ENCODE measurements around the gene WNK1. TPM values are rescaled to one million over a fixed set of nuclear protein-coding genes. Genes with fewer than 3 reads are reported as not detected.
"Not testable (repeated sequence)": the region's sequence is repeated elsewhere in the genome, so short reads cannot be mapped to it uniquely, and the experiment has no call there.

The WNK1 gene
- total and polyA plus RNA-seq, 2 donors from 2014 or later: 40.2 to 173 TPM

- no peak for DNase-seq
- no peak overlapping the region for H3K9ac ChIP-seq (ENCODE audit: low read length in 3 of 3)
- H3K36me3 ChIP-seq (ENCODE audit: control insufficient read depth in 2 of 3, insufficient read depth in 3 of 3, low read length in 3 of 3): no peaks in the 10 kb centered on the region
- H3K9me3 ChIP-seq (ENCODE audit: control insufficient read depth in 2 of 3, insufficient read depth in 1 of 3, low read length in 3 of 3): no peaks in the 10 kb centered on the region
- no peak for TF ChIP-seq CTCF (IDR thresholded peaks at IDR 0.05; ENCODE audit: borderline replicate concordance, extremely low read depth, insufficient read depth)
- H3K27me3 ChIP-seq (ENCODE audit: control insufficient read depth, insufficient read depth, low read length): no peaks in the 10 kb centered on the region
- H3K4me3 ChIP-seq (ENCODE audit: low read length in 3 of 3): no peak overlapping the region
- FAIRE-seq: no peak
- peaks cover 0 to 4% (median 0%) of the 10 kb centered on the region in 3 donors for H3K4me1 ChIP-seq (ENCODE audit: control insufficient read depth in 2 of 3, insufficient read depth in 2 of 3, low read depth in 1 of 3, low read length in 3 of 3)
- H3K27ac ChIP-seq (ENCODE audit: low read depth in 2 of 2, low read length in 2 of 2): no peak overlapping the region
- intact Hi-C loops (cut with DNase I): no loop called here
Measured at GRCh38 chr12:785706-786105, 33.3 kb downstream of the WNK1 start.

GRCh38 chr12:788288-788687, 35.9 kb downstream of the WNK1 start:
- H3K27ac ChIP-seq (ENCODE audit: low read depth in 2 of 2, low read length in 2 of 2): no peak overlapping the region
- H3K4me3 ChIP-seq (ENCODE audit: low read length in 3 of 3): no peak overlapping the region
- DNase-seq (no peak), FAIRE-seq (no peak)
- intact Hi-C loops (cut with DNase I): no loop called here
- H3K4me1 ChIP-seq (ENCODE audit: control insufficient read depth in 2 of 3, insufficient read depth in 2 of 3, low read depth in 1 of 3, low read length in 3 of 3): no peaks in the 10 kb centered on the region
- TF ChIP-seq CTCF (IDR thresholded peaks at IDR 0.05; ENCODE audit: borderline replicate concordance, extremely low read depth, insufficient read depth): no peak
- H3K27me3 ChIP-seq (ENCODE audit: control insufficient read depth, insufficient read depth, low read length): no peaks in the 10 kb centered on the region
- H3K36me3 ChIP-seq (ENCODE audit: control insufficient read depth in 2 of 3, insufficient read depth in 3 of 3, low read length in 3 of 3): no peaks in the 10 kb centered on the region
- no peak overlapping the region for H3K9ac ChIP-seq (ENCODE audit: low read length in 3 of 3)
- H3K9me3 ChIP-seq (ENCODE audit: control insufficient read depth in 2 of 3, insufficient read depth in 1 of 3, low read length in 3 of 3): no peaks in the 10 kb centered on the region

- H3K9ac ChIP-seq (ENCODE audit: low read length in 3 of 3); H3K36me3 ChIP-seq (ENCODE audit: control insufficient read depth in 2 of 3, insufficient read depth in 3 of 3, low read length in 3 of 3); DNase-seq; H3K9me3 ChIP-seq (ENCODE audit: control insufficient read depth in 2 of 3, insufficient read depth in 1 of 3, low read length in 3 of 3); intact Hi-C loops (cut with DNase I); H3K27ac ChIP-seq (ENCODE audit: low read depth in 2 of 2, low read length in 2 of 2); H3K27me3 ChIP-seq (ENCODE audit: control insufficient read depth, insufficient read depth, low read length); H3K4me1 ChIP-seq (ENCODE audit: control insufficient read depth in 2 of 3, insufficient read depth in 2 of 3, low read depth in 1 of 3, low read length in 3 of 3); H3K4me3 ChIP-seq (ENCODE audit: low read length in 3 of 3); FAIRE-seq: not testable (repeated sequence)
Measured at GRCh38 chr12:788762-789161, 36.4 kb downstream of the WNK1 start.

GRCh38 chr12:789852-790563, 37.6 kb downstream of the WNK1 start:
- Histone ChIP-seq H3K9ac (ENCODE audit: low read length in 3 of 3) (no peak overlapping the region), H3K27me3 (ENCODE audit: control insufficient read depth, insufficient read depth, low read length) (no peaks in the 10 kb centered on the region), H3K27ac (ENCODE audit: low read depth in 2 of 2, low read length in 2 of 2) (no peak overlapping the region), H3K36me3 (ENCODE audit: control insufficient read depth in 2 of 3, insufficient read depth in 3 of 3, low read length in 3 of 3) (no peaks in the 10 kb centered on the region), H3K4me3 (ENCODE audit: low read length in 3 of 3) (no peak overlapping the region), H3K4me1 (ENCODE audit: control insufficient read depth in 2 of 3, insufficient read depth in 2 of 3, low read depth in 1 of 3, low read length in 3 of 3) (no peaks in the 10 kb centered on the region), H3K9me3 (ENCODE audit: control insufficient read depth in 2 of 3, insufficient read depth in 1 of 3, low read length in 3 of 3) (no peaks in the 10 kb centered on the region)
- intact Hi-C loops (cut with DNase I): no loop called here
- FAIRE-seq: no peak
- DNase-seq: no peak
- no peak for TF ChIP-seq CTCF (IDR thresholded peaks at IDR 0.05; ENCODE audit: borderline replicate concordance, extremely low read depth, insufficient read depth)
